ENCODE measurements around the gene FBLN5.

DNA sequence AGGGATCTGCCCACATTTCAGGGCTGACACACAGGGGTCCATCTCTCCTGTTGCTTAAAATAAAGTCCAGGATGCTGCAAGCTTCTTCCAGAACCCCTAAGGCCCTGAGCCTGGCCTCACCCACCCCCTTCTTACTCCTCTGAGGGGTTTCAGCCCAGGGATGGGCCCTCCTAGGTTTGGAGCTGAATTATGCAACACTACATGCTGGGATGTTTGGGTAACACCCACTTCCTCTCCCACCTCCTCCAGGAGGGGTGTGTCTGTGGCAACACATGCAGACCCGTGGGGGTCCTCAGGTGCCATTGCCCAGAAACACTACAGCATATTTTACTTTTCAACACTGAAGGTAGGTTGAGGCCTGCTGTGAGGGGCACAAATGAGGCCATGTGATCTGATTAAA, 5.4 kb downstream of the FBLN5 start:
- TF ChIP-seq, protein P1, sequence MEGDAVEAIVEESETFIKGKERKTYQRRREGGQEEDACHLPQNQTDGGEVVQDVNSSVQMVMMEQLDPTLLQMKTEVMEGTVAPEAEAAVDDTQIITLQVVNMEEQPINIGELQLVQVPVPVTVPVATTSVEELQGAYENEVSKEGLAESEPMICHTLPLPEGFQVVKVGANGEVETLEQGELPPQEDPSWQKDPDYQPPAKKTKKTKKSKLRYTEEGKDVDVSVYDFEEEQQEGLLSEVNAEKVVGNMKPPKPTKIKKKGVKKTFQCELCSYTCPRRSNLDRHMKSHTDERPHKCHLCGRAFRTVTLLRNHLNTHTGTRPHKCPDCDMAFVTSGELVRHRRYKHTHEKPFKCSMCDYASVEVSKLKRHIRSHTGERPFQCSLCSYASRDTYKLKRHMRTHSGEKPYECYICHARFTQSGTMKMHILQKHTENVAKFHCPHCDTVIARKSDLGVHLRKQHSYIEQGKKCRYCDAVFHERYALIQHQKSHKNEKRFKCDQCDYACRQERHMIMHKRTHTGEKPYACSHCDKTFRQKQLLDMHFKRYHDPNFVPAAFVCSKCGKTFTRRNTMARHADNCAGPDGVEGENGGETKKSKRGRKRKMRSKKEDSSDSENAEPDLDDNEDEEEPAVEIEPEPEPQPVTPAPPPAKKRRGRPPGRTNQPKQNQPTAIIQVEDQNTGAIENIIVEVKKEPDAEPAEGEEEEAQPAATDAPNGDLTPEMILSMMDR (IDR thresholded peaks at IDR 0.05), result no peak
- TF ChIP-seq POLR2A (IDR thresholded peaks at IDR 0.05; ENCODE audit: low read depth), result no peak
- TF ChIP-seq POLR2AphosphoS5 (IDR thresholded peaks at IDR 0.05), result no peak
- no peak for TF ChIP-seq EP300 (IDR thresholded peaks at IDR 0.05)
